ENCODE results near the gene AUTS2. TPM values are rescaled to one million over a fixed set of nuclear protein-coding genes. Genes with fewer than 3 reads are reported as not detected.

The AUTS2 gene
- total and polyA plus RNA-seq, 2 of the 8 experiments (the other 6 are each of a cell fraction or from before 2014, with no cell fraction given), result 25.9 to 101 TPM

- no peak for TF ChIP-seq CHD7 (IDR thresholded peaks at IDR 0.05; ENCODE audit: insufficient replicate concordance, low read length)
Observed at GRCh38 chr7:70630818-70631457, 1032.7 kb downstream of the AUTS2 start (continued).
